Measurements from ENCODE around the gene CREBRF. TPM values are rescaled to one million over a fixed set of nuclear protein-coding genes. Genes with fewer than 3 reads are reported as not detected.
A peak's percentile ranks its signal among the peaks of the same experiment; 100 is the strongest.

CREBRF gene
- total and polyA plus RNA-seq, 9 of the 15 experiments (the other 6 are each of a cell fraction or from before 2014, with no cell fraction given) = 1.1 to 4.9 (median 2.9) TPM

DNA sequence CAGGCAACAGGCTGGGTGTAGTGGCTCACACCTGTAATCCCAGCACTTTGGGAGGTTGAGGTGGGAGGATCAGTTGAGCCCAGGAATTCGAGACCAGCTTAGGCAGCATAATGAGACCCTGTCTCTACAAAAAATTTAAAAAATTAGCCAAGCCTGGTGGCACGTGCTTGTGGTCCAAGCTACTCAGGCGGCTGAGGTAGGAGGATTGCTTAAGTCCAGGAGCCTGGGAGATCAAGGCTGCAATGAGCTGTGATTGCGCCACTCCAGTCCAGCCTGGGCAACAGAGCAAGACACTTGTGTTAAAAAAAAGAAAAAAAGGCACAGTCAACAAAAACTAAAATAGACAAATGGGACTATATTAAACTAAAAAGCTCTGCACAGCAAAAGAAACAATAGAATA is 43.3 kb upstream of the CREBRF start (continued):
- TF ChIP-seq ZEB2 (IDR thresholded peaks at IDR 0.05) (no peak), BRCA1 (IDR thresholded peaks at IDR 0.05) (no peak), BRCA1 (CRISPR knock-in tag; IDR thresholded peaks at IDR 0.05) (no peak), HOXB6 (CRISPR knock-in tag; IDR thresholded peaks at IDR 0.05; ENCODE audit: borderline replicate concordance) (no peak), CEBPB (tag; IDR thresholded peaks at IDR 0.05) (peak; percentile 43; the same call in 1 of the 2 replicates), ZNF316 (IDR thresholded peaks at IDR 0.05) (peak; percentile 46)

DNA sequence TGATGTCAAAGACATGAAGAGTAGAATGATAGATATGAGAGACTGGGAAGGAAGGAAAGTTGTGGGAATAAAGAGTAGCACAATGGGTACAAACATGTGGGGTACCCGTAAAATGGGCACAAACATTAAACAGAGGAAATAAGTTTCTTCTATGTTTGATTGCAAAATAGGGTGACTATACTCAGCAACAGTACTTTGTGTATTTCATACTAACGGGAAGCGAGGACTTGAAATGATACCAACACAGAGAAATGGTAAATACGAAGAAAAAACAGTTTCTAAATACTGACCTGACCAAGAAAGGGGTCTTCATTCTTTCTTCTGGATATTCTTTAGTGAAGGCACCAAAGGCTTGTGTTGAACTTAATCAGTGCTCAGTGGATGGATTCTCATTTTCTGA is 41.5 kb upstream of the CREBRF start:
- Histone ChIP-seq H3K36me3 (ENCODE audit: control insufficient read depth, insufficient read depth, low read length) (peaks cover 28% of the 10 kb centered on the region; the same call in 2 of the 3 replicates), H3K9ac (ENCODE audit: insufficient read depth in 1 of 2, low read depth in 2 of 2, low read length in 2 of 2) (no peak overlapping the region), H4K20me1 (replicated peaks; ENCODE audit: control insufficient read depth, insufficient read depth, low read length) (0 out of 2 replicates have a peak, but pooled peaks cover 3% of the 10 kb centered on the region), H2AFZ (ENCODE audit: low read depth, low read length) (no peak overlapping the region), H3K9me1 (ENCODE audit: control insufficient read depth, insufficient read depth, low read length) (no peaks in the 10 kb centered on the region), H3K4me3 (no peak overlapping the region), H3K27me3 (ENCODE audit: control insufficient read depth in 2 of 2, insufficient read depth in 2 of 2, low read length in 2 of 2) (no peaks in the 10 kb centered on the region), H3K9me3 (replicated peaks; ENCODE audit: control insufficient read depth, insufficient read depth, low read depth, low read length) (no peaks in the 10 kb centered on the region), H3K4me2 (ENCODE audit: insufficient read depth, low read length) (no peak overlapping the region), H3K4me1 (replicated peaks in 1 of 2; ENCODE audit: control insufficient read depth in 2 of 2, insufficient read depth in 2 of 2, low read length in 2 of 2) (peaks cover 5 to 9% of the 10 kb centered on the region in 2 experiments; a peak in 2 of 5 replicates), H3K27ac (ENCODE audit: extremely low read depth, low read depth, low read length) (no peak overlapping the region), H3K79me2 (ENCODE audit: control insufficient read depth, insufficient read depth, low read length) (peaks cover 90% of the 10 kb centered on the region)
- WGBS (ENCODE audit: insufficient coverage, low coverage, missing lambda C conversion rate) = 93% methylated on average over 4 of the region's 4 CpGs
- in situ Hi-C loops (cut with MboI) = no loop called here
- TSS peak; percentile 21 for BruUV-seq (replicated peaks)
- ATAC-seq = no peak
- no peak for FAIRE-seq
- POLR2A ChIA-PET = interaction anchor here (2.2 kb wide), 1 partner anchor 8 kb away, joined by 10 read pairs; no protein-coding TSS in a partner anchor
- CTCF ChIA-PET (ENCODE audit: low intra/inter-chr PET ratio) = no interaction called here
- DNase-seq (ENCODE audit: extremely low read depth in 1 of 4, low spot score in 3 of 4) = no peak
- intact Hi-C loops (cut with micrococcal nuclease) = no loop called here
- TF ChIP-seq, protein P1, sequence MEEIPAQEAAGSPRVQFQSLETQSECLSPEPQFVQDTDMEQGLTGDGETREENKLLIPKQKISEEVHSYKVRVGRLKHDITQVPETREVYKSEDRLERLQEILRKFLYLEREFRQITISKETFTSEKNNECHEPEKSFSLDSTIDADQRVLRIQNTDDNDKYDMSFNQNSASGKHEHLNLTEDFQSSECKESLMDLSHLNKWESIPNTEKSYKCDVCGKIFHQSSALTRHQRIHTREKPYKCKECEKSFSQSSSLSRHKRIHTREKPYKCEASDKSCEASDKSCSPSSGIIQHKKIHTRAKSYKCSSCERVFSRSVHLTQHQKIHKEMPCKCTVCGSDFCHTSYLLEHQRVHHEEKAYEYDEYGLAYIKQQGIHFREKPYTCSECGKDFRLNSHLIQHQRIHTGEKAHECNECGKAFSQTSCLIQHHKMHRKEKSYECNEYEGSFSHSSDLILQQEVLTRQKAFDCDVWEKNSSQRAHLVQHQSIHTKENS (CRISPR knock-in tag; IDR thresholded peaks at IDR 0.05) = no peak
- TF ChIP-seq PHF8 (IDR thresholded peaks at IDR 0.05; ENCODE audit: borderline replicate concordance, low read length) = no peak
- no peak for TF ChIP-seq ZC3H11A (IDR thresholded peaks at IDR 0.05; ENCODE audit: low read depth, low read length)
- TF ChIP-seq, protein P2, sequence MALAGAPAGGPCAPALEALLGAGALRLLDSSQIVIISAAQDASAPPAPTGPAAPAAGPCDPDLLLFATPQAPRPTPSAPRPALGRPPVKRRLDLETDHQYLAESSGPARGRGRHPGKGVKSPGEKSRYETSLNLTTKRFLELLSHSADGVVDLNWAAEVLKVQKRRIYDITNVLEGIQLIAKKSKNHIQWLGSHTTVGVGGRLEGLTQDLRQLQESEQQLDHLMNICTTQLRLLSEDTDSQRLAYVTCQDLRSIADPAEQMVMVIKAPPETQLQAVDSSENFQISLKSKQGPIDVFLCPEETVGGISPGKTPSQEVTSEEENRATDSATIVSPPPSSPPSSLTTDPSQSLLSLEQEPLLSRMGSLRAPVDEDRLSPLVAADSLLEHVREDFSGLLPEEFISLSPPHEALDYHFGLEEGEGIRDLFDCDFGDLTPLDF (CRISPR knock-in tag; IDR thresholded peaks at IDR 0.05) = no peak
- TF ChIP-seq MXI1 (IDR thresholded peaks at IDR 0.05; ENCODE audit: low read depth, low read length) = no peak
- TF ChIP-seq GTF2F1 (IDR thresholded peaks at IDR 0.05; ENCODE audit: low read depth, low read length) = no peak
- TF ChIP-seq LEF1 (IDR thresholded peaks at IDR 0.05) = no peak
- TF ChIP-seq ZFX (CRISPR knock-in tag; IDR thresholded peaks at IDR 0.05) = no peak
- TF ChIP-seq, protein P3, sequence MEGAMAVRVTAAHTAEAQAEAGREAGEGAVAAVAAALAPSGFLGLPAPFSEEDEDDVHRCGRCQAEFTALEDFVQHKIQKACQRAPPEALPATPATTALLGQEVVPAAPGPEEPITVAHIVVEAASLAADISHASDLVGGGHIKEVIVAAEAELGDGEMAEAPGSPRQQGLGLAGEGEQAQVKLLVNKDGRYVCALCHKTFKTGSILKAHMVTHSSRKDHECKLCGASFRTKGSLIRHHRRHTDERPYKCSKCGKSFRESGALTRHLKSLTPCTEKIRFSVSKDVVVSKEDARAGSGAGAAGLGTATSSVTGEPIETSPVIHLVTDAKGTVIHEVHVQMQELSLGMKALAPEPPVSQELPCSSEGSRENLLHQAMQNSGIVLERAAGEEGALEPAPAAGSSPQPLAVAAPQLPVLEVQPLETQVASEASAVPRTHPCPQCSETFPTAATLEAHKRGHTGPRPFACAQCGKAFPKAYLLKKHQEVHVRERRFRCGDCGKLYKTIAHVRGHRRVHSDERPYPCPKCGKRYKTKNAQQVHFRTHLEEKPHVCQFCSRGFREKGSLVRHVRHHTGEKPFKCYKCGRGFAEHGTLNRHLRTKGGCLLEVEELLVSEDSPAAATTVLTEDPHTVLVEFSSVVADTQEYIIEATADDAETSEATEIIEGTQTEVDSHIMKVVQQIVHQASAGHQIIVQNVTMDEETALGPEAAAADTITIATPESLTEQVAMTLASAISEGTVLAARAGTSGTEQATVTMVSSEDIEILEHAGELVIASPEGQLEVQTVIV (CRISPR knock-in tag; IDR thresholded peaks at IDR 0.05; ENCODE audit: borderline replicate concordance) = no peak
- TF ChIP-seq MYBL2 (IDR thresholded peaks at IDR 0.05; ENCODE audit: low read depth) = no peak
- TF ChIP-seq MYBL2 (CRISPR knock-in tag; IDR thresholded peaks at IDR 0.05; ENCODE audit: borderline replicate concordance) = no peak
- TF ChIP-seq, protein P4, sequence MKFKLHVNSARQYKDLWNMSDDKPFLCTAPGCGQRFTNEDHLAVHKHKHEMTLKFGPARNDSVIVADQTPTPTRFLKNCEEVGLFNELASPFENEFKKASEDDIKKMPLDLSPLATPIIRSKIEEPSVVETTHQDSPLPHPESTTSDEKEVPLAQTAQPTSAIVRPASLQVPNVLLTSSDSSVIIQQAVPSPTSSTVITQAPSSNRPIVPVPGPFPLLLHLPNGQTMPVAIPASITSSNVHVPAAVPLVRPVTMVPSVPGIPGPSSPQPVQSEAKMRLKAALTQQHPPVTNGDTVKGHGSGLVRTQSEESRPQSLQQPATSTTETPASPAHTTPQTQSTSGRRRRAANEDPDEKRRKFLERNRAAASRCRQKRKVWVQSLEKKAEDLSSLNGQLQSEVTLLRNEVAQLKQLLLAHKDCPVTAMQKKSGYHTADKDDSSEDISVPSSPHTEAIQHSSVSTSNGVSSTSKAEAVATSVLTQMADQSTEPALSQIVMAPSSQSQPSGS (CRISPR knock-in tag; IDR thresholded peaks at IDR 0.05) = no peak
